PC-3 (cell line): ENCODE measurements around the gene APBA2. TPM values are rescaled to one million over a fixed set of nuclear protein-coding genes. Genes with fewer than 3 reads are reported as not detected.

ENCODE experiments used
- ATAC-seq: fragments of 200-7000 bp; cut with Tn5 transposase; 2 replicates; pipeline ENCODE4 v1.9.1; 2020; ENCODE audit warnings: mild to moderate bottlenecking, moderate library complexity
- BruUV-seq: library from RNA; stranded (reverse); fragments of 400-500 nt; replicated peaks from 2 replicates; lab custom pipeline; 2021; lab: Mats Ljungman, UMichigan
- CTCF ChIA-PET: fragments of 300-600 bp; sonication (Branson Sonifier 250); formaldehyde crosslinking; loops from one replicate; lab custom pipeline; 2022; ENCODE audit warnings: antibody characterized with exemption; lab: Charles Lee
- POLR2A ChIA-PET: fragments of 300-600 bp; sonication (Branson Sonifier 250); formaldehyde crosslinking; loops from one replicate; lab custom pipeline; 2022; ENCODE audit warnings: antibody characterized with exemption; ENCODE audit not compliant: unreplicated experiment; lab: Charles Lee
- DNase-seq: peaks from one replicate; pipeline ENCODE4 v3.0.0-alpha.2; 2015
- H2AFZ ChIP-seq: fragments of 300-600 bp; sonication (generic); 2 replicates; pipeline ENCODE4 v1.6.0; 2016; ENCODE audit warnings: antibody characterized with exemption, low read length
- H3F3A ChIP-seq: fragments of 300-600 bp; sonication (generic); one replicate; pipeline ENCODE4 v1.6.0; 2017; ENCODE audit warnings: antibody characterized with exemption, low read length, control low read depth, mild to moderate bottlenecking; ENCODE audit not compliant: unreplicated experiment
- H3K27ac ChIP-seq: fragments of 300-600 bp; sonication (generic); 2 replicates; pipeline ENCODE4 v1.5.1; 2016; ENCODE audit warnings: mild to moderate bottlenecking, low read length
- H3K27me3 ChIP-seq: fragments of 300-600 bp; sonication (generic); 2 replicates; pipeline ENCODE4 v1.6.1; 2016; ENCODE audit warnings: low read length, mixed read lengths
- H3K36me3 ChIP-seq: fragments of 300-600 bp; sonication (generic); 2 replicates; pipeline ENCODE4 v1.6.1; 2016; ENCODE audit warnings: low read depth, mixed run types, low read length, mixed read lengths
- H3K4me1 ChIP-seq: fragments of 300-600 bp; sonication (generic); 2 replicates; pipeline ENCODE4 v1.5.1; 2016; ENCODE audit warnings: low read length; ENCODE audit not compliant: insufficient read depth
- H3K4me2 ChIP-seq: fragments of 300-600 bp; sonication (generic); 2 replicates; pipeline ENCODE4 v1.6.0; 2016; ENCODE audit warnings: low read length
- H3K4me3 ChIP-seq: fragments of 300-600 bp; sonication (generic); 2 replicates; pipeline ENCODE4 v1.5.1; 2016; ENCODE audit warnings: mild to moderate bottlenecking, low read length, mixed read lengths
- H3K79me2 ChIP-seq: fragments of 300-600 bp; sonication (generic); 2 replicates; pipeline ENCODE4 v1.6.1; 2017; ENCODE audit warnings: low read length, mixed read lengths
- H3K9ac ChIP-seq: fragments of 300-600 bp; sonication (generic); 2 replicates; pipeline ENCODE4 v1.6.0; 2016; ENCODE audit warnings: mild to moderate bottlenecking, low read length
- H3K9me2 ChIP-seq: fragments of 300-600 bp; sonication (generic); replicated peaks from 2 replicates; pipeline ENCODE4 v1.6.1; 2016; ENCODE audit warnings: mixed run types, low read length, mixed read lengths
- H3K9me3 ChIP-seq: fragments of 300-600 bp; sonication (generic); 2 replicates; pipeline ENCODE4 v1.6.1; 2016; ENCODE audit warnings: low read length, mixed read lengths
- H4K20me1 ChIP-seq: fragments of 300-600 bp; sonication (generic); 2 replicates; pipeline ENCODE4 v1.6.1; 2016; ENCODE audit warnings: low read length, mixed read lengths
- EZH2 ChIP-seq: fragments of 300-600 bp; sonication (generic); IDR thresholded peaks from one replicate; pipeline ENCODE4 v1.6.1; 2017; ENCODE audit warnings: antibody characterized with exemption, mild to moderate bottlenecking, low read length; ENCODE audit not compliant: unreplicated experiment
- EZH2phosphoT487 ChIP-seq: fragments of 300-600 bp; sonication (generic); IDR thresholded peaks from 2 replicates; pipeline ENCODE4 v1.6.1; 2018; ENCODE audit warnings: mild to moderate bottlenecking, antibody characterized with exemption, low read length, borderline replicate concordance
- intact Hi-C: fragments of 100-400 bp; cut with micrococcal nuclease; formaldehyde crosslinking; loops from 2 replicates; pipeline ENCODE4 v1.9.0; 2023
- total RNA-seq: library from RNA; depleted of rRNA; stranded (reverse); fragments of >200 nt; gene quantifications from 2 replicates; pipeline ENCODE4 v1.2.3, GENCODE V29; 2014
- TF ChIP-seq, protein P1 (sequence below): fragments of 300-600 bp; sonication (generic); conservative IDR thresholded peaks from 2 replicates; pipeline ENCODE4 v1.5.1; 2017; ENCODE audit warnings: antibody characterized with exemption, low read depth, mild to moderate bottlenecking, low read length

Gene APBA2
- total RNA-seq, 1 experiment from 2014 or later, result 61.7 TPM

DNA sequence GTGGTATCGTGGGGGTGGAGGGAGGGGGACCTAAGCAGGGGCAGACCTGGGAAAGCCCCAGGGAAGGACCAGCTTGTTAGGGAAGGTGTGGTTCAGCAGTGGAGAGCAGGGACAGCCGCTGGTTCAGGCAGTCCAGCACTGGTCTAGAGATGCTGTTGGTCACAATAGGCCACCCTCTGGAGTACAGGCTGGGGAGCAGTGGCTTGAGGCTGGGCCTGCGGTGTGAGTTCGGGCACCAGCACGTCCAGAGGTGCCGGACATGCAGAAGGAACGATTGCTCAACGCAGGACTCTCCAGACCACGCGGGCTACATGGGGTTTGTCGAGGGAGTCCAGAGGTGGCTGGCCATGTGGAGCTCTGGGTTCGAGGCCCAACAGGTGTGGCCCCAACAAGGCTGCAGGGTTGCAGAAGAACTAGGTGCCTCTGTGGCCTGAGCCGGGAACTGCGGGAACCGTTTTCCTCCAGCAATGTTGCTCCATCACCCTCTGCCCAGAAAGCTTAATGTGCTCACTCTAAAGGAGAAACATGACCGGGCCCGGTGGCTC lies 143.9 kb downstream of the APBA2 start:
- Histone ChIP-seq H3K4me3 (no peak overlapping the region), H3K9me3 (no peaks in the 10 kb centered on the region), H4K20me1 (no peaks in the 10 kb centered on the region), H3K9me2 (no peaks in the 10 kb centered on the region), H3K27me3 (no peaks in the 10 kb centered on the region), H3K79me2 (no peaks in the 10 kb centered on the region), H3K9ac (no peak overlapping the region), H3K27ac (no peak overlapping the region), H3K4me2 (no peak overlapping the region), H3F3A (no peaks in the 10 kb centered on the region), H2AFZ (no peak overlapping the region), H3K36me3 (no peaks in the 10 kb centered on the region), H3K4me1 (no peaks in the 10 kb centered on the region)
- TF ChIP-seq EZH2phosphoT487 (no peak), EZH2 (no peak)
- TF ChIP-seq, protein P1, sequence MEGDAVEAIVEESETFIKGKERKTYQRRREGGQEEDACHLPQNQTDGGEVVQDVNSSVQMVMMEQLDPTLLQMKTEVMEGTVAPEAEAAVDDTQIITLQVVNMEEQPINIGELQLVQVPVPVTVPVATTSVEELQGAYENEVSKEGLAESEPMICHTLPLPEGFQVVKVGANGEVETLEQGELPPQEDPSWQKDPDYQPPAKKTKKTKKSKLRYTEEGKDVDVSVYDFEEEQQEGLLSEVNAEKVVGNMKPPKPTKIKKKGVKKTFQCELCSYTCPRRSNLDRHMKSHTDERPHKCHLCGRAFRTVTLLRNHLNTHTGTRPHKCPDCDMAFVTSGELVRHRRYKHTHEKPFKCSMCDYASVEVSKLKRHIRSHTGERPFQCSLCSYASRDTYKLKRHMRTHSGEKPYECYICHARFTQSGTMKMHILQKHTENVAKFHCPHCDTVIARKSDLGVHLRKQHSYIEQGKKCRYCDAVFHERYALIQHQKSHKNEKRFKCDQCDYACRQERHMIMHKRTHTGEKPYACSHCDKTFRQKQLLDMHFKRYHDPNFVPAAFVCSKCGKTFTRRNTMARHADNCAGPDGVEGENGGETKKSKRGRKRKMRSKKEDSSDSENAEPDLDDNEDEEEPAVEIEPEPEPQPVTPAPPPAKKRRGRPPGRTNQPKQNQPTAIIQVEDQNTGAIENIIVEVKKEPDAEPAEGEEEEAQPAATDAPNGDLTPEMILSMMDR, result no peak
- no peak for ATAC-seq
- CTCF ChIA-PET, result no interaction called here
- POLR2A ChIA-PET, result interaction anchor here (0.6 kb wide), 1 partner anchor 47 kb away, joined by 3 read pairs; no protein-coding TSS in a partner anchor
- no TSS peak for BruUV-seq
- intact Hi-C loops, result no loop called here
- no peak for DNase-seq

DNA sequence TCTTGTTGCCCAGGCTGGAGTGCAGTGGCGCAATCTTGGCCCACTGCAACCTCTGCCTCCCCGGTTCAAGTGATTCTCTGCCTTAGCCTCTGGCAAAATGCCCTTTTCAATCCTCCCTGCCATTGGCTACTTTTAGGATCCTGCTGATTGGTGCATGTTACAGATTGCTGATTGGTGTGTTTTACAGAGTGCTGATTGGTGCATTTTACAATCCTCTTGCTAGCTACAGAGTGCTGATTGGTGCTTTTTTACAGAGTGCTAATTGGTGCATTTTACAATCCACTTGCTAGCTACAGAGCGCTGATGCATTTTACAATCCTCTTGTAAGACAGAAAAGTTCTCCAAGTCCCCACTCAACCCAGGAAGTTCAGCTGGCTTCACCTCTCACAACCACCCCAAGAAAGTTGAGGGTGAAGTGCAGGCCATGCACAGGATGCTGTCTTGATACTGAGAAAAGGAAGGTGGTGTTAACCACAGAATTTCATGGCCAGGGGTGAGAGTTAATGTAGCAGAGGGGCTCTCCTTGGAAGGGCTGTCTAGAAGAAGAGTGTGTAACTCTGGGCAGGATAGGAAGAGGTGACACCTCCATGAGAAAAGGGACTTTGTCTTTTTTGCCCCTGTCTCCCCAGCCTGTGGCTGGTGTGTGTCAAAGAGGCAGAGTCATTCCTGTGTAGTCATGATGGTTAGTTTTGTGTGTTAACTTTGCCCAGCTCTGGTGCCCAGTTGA lies 145.9 kb downstream of the APBA2 start:
- intact Hi-C loops, result no loop called here
- H3K27me3 ChIP-seq, result no peaks in the 10 kb centered on the region
- no peaks in the 10 kb centered on the region for H4K20me1 ChIP-seq
- H3K9me3 ChIP-seq, result no peaks in the 10 kb centered on the region
- H3K36me3 ChIP-seq, result no peaks in the 10 kb centered on the region
- DNase-seq (no peak), ATAC-seq (no peak)
- POLR2A ChIA-PET, result no interaction called here
- no peak overlapping the region for H3K9ac ChIP-seq
- no peaks in the 10 kb centered on the region for H3K79me2 ChIP-seq
- no peak overlapping the region for H2AFZ ChIP-seq
- no TSS peak for BruUV-seq
- no peaks in the 10 kb centered on the region for H3K9me2 ChIP-seq
- no peak overlapping the region for H3K4me3 ChIP-seq
- TF ChIP-seq, protein P1, result no peak
- TF ChIP-seq EZH2phosphoT487 (no peak), EZH2 (no peak)
- CTCF ChIA-PET, result no interaction called here
- H3K4me2 ChIP-seq, result no peak overlapping the region
- H3K4me1 ChIP-seq, result no peaks in the 10 kb centered on the region
- H3K27ac ChIP-seq, result no peak overlapping the region
- H3F3A ChIP-seq, result no peaks in the 10 kb centered on the region

DNA sequence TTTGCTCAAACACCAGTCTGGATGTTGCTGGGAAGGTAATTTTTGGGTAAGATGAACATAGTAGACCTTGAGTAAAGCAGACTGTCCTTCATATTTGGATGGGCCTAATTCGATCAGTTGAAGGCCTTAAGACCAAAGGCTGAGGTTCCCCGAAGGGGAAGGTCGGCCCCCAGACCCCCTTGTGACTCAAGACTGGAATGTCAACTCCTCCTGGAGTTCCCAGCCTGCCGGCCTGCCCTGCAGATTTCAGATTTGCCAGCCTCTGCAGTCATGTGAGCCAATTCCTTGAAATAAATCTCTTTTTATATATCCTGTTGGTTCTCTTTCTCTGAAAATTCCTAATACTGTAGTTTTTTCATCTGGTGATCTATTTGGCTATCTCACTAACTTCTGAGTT lies 146.5 kb downstream of the APBA2 start:
- DNase-seq (no peak), ATAC-seq (no peak)
- no peak overlapping the region for H3K4me3 ChIP-seq
- no peak overlapping the region for H3K4me2 ChIP-seq
- ChIA-PET CTCF (no interaction called here), POLR2A (no interaction called here)
- no peaks in the 10 kb centered on the region for H3K4me1 ChIP-seq
- no peaks in the 10 kb centered on the region for H3K36me3 ChIP-seq
- H3K27ac ChIP-seq, result no peak overlapping the region
- no peak for TF ChIP-seq EZH2
- TF ChIP-seq, protein P1, result no peak
- H2AFZ ChIP-seq, result no peak overlapping the region
- no peaks in the 10 kb centered on the region for H4K20me1 ChIP-seq
- no peaks in the 10 kb centered on the region for H3K9me2 ChIP-seq
- H3K79me2 ChIP-seq, result no peaks in the 10 kb centered on the region
- no peaks in the 10 kb centered on the region for H3K9me3 ChIP-seq
- intact Hi-C loops, result no loop called here
- BruUV-seq, result no TSS peak
- H3K9ac ChIP-seq, result no peak overlapping the region
- H3K27me3 ChIP-seq, result no peaks in the 10 kb centered on the region
- H3F3A ChIP-seq, result no peaks in the 10 kb centered on the region
